Measurements from ENCODE around the gene CRACR2A. TPM values are rescaled to one million over a fixed set of nuclear protein-coding genes. Genes with fewer than 3 reads are reported as not detected.

Gene CRACR2A
- total and polyA plus RNA-seq, 2 of the 8 experiments (the other 6 are each of a cell fraction or from before 2014, with no cell fraction given), result 0.85 to 3.2 TPM

- no peak overlapping the region for H2BK20ac ChIP-seq (ENCODE audit: low read length)
- H3K4me3 ChIP-seq (ENCODE audit: extremely low read depth in 1 of 4, insufficient read depth in 2 of 4, low read depth in 3 of 4, low read length in 4 of 4), result no peak overlapping the region
- no peaks in the 10 kb centered on the region for H4K20me1 ChIP-seq (replicated peaks in 1 of 2; ENCODE audit: control insufficient read depth in 1 of 2, insufficient read depth in 2 of 2, low read length in 2 of 2)
- no peaks in the 10 kb centered on the region for H3K79me2 ChIP-seq (ENCODE audit: control insufficient read depth in 1 of 2, insufficient read depth in 2 of 2, low read length in 2 of 2)
- POLR2A ChIA-PET (ENCODE audit: partially characterized antibody), result no interaction called here
- H2BK15ac ChIP-seq (ENCODE audit: low read length), result no peak overlapping the region
- H3K18ac ChIP-seq (ENCODE audit: extremely low read depth, low read length), result no peak overlapping the region
- H3K4me2 ChIP-seq (ENCODE audit: insufficient read depth in 1 of 2, low read depth in 2 of 2, low read length in 2 of 2), result no peak overlapping the region
- CTCF ChIA-PET (ENCODE audit: partially characterized antibody), result interaction anchor here (1.5 kb wide), 1 partner anchor 49 kb away, joined by 3 read pairs; no protein-coding TSS in a partner anchor
- no peaks in the 10 kb centered on the region; a peak in 1 of 8 replicates for H3K36me3 ChIP-seq (ENCODE audit: control insufficient read depth in 2 of 4, insufficient read depth in 4 of 4, low read length in 3 of 4)
- H4K91ac ChIP-seq (replicated peaks; ENCODE audit: insufficient read length, low read length), result no peak overlapping the region
- H2AK5ac ChIP-seq (ENCODE audit: low read depth, low read length), result no peak overlapping the region
- H3K9me3 ChIP-seq (ENCODE audit: insufficient read depth in 2 of 2, low read depth in 1 of 2, low read length in 1 of 2), result peaks cover 11 to 15% of the 10 kb centered on the region in 2 experiments
- no peak for DNase-seq (ENCODE audit: low read depth in 1 of 2, low spot score in 2 of 2)
- H2AFZ ChIP-seq (ENCODE audit: low read length), result no peak overlapping the region
- H3K56ac ChIP-seq (replicated peaks; ENCODE audit: insufficient read length, low read depth, low read length), result no peak overlapping the region
- no peak overlapping the region for H3K4ac ChIP-seq (replicated peaks; ENCODE audit: insufficient read length, low read depth, low read length)
- no peak overlapping the region for H2BK12ac ChIP-seq (ENCODE audit: low read depth, low read length)
- H3K27me3 ChIP-seq (replicated peaks in 1 of 4; ENCODE audit: control insufficient read depth in 3 of 4, extremely low read depth in 1 of 4, insufficient read depth in 3 of 4, low read length in 3 of 4), result no peaks in the 10 kb centered on the region
- FAIRE-seq, result no peak
- no peak overlapping the region for H3K23ac ChIP-seq (ENCODE audit: insufficient read length)
- no peaks in the 10 kb centered on the region for H3K79me1 ChIP-seq (ENCODE audit: low read depth, low read length)
- H2BK5ac ChIP-seq (ENCODE audit: low read depth, low read length), result no peak overlapping the region
- H3K9ac ChIP-seq (replicated peaks in 1 of 4; ENCODE audit: extremely low read depth in 1 of 4, low read depth in 3 of 4, low read length in 3 of 4), result no peak overlapping the region
- no peak overlapping the region for H4K5ac ChIP-seq (ENCODE audit: insufficient read length, low read depth, low read length)
- H3K4me1 ChIP-seq (replicated peaks in 1 of 4; ENCODE audit: control insufficient read depth in 3 of 4, insufficient read depth in 4 of 4, low read length in 3 of 4), result peaks cover 0 to 6% (median 2%) of the 10 kb centered on the region in 4 experiments; a peak in 3 of 7 replicates
- 90% methylated on average over 8 of the region's 8 CpGs; no CpG with 5 or more reads in 1 of the 2 experiments for WGBS, 2 experiments (ENCODE audit: extremely low coverage in 1 of 2, insufficient coverage in 1 of 2, insufficient read length in 1 of 2, insufficient replicate concordance in 2 of 2, low coverage in 1 of 2, low lambda C conversion rate in 2 of 2, missing lambda C conversion rate in 1 of 2)
- no peak overlapping the region for H3K27ac ChIP-seq (ENCODE audit: low read depth, low read length)
- no peak overlapping the region for H2BK120ac ChIP-seq (replicated peaks; ENCODE audit: low read depth, low read length)
- no peaks in the 10 kb centered on the region for H3K23me2 ChIP-seq (ENCODE audit: low read depth, low read length)
- no peak overlapping the region for H3K14ac ChIP-seq (ENCODE audit: insufficient read length)
- no peak overlapping the region for H4K8ac ChIP-seq (ENCODE audit: extremely low read depth, insufficient read depth, low read length)
- TF ChIP-seq TCF12 (IDR thresholded peaks at IDR 0.05; ENCODE audit: low read depth, low read length) (no peak), CHD1 (IDR thresholded peaks at IDR 0.05; ENCODE audit: low read depth, low read length) (no peak), KDM5A (IDR thresholded peaks at IDR 0.05; ENCODE audit: low read length) (no peak), BACH1 (IDR thresholded peaks at IDR 0.05; ENCODE audit: low read length) (no peak), USF2 (IDR thresholded peaks at IDR 0.05; ENCODE audit: low read length) (no peak), HDAC6 (IDR thresholded peaks at IDR 0.05; ENCODE audit: low read depth, low read length) (no peak), TAF7 (optimal IDR thresholded peaks at IDR 0.05; ENCODE audit: borderline replicate concordance, low read depth, low read length) (no peak), CEBPB (IDR thresholded peaks at IDR 0.05; ENCODE audit: low read depth, low read length) (no peak), YY1 (IDR thresholded peaks at IDR 0.05; ENCODE audit: low read depth, low read length) (no peak), SP4 (IDR thresholded peaks at IDR 0.05; ENCODE audit: low read length) (no peak), EP300 (IDR thresholded peaks at IDR 0.05; ENCODE audit: borderline replicate concordance in 1 of 2, low read depth in 2 of 2, low read length in 2 of 2) (no peak), CTBP2 (IDR thresholded peaks at IDR 0.05; ENCODE audit: borderline replicate concordance, insufficient read depth, insufficient read length, low read length) (no peak), EZH2 (IDR thresholded peaks at IDR 0.05; ENCODE audit: low read depth, low read length, severe bottlenecking) (no peak), BRCA1 (IDR thresholded peaks at IDR 0.05; ENCODE audit: low read depth, low read length) (no peak)
Measured at GRCh38 chr12:3727354-3727753, 25.6 kb downstream of the CRACR2A start.
